GM19025 (cell line): ENCODE measurements around the gene ITFG2.

Experiments used
- ATAC-seq: cut with Tn5 transposase; IDR thresholded peaks from one replicate; pipeline ENCODE4 v1.9.1; 2021; ENCODE audit warnings: mild to moderate bottlenecking, low read depth, moderate library complexity; ENCODE audit not compliant: unreplicated experiment

ITFG2 gene

DNA sequence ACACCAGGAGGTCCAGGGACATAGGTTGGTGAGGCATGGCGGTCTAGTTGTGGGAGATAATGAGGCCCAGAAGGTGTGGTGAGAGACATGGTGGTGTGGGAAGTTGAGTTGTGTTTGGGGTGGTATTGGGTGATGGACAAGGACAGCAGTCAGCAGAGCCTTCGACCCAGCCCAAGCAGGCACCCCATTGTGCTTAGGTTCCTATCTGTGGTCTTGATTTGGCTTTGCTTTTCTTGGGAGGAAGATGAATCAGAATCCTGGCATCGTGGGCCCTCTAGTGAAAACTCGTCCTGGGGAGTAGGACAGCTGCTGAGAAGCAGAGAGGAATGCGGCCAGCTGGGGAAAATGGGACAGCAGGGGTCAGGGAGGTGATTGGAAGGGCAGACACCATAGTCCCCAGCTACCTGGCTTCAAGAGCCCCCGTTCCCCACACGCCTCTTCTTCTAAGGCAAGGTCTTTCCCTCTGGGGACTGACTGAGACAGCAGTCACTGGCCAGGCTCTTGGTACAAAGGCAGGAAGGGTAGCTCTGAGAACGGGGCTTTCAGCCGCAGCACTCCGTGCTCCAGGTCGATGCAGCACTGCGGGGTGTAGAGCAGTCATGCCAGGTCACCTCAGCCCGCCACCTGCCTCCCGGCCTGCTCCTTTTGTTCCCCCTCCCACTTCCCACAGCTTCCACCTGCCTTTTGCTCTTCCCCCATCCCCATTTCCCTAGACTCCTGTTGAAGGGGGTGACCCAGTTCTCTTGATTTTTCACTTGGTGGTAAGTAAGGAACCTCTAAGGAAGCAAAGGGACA is 14.4 kb downstream of the ITFG2 start:
- ATAC-seq = no peak

DNA sequence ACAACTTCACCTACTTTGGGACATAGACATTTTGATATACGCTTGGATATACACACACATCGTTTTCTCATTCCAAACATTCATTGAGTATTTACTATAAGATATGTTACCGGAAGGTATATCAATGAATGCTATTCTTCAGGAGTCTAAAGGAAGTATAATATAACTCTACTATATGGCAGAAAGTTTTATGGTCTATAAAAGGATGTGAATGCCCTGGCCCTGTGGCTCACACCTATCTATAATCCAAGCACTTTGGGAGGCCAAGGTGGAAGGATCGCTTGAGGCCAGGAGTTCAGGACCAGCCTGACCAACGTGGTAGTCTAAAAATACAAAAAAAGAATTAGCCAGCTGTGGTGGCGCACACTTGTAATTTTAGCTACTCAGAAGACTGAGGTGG is 16.8 kb downstream of the ITFG2 start:
- ATAC-seq = no peak

- ATAC-seq = no peak
Observed at GRCh38 chr12:2832550-2833127, 20.2 kb downstream of the ITFG2 start.

DNA sequence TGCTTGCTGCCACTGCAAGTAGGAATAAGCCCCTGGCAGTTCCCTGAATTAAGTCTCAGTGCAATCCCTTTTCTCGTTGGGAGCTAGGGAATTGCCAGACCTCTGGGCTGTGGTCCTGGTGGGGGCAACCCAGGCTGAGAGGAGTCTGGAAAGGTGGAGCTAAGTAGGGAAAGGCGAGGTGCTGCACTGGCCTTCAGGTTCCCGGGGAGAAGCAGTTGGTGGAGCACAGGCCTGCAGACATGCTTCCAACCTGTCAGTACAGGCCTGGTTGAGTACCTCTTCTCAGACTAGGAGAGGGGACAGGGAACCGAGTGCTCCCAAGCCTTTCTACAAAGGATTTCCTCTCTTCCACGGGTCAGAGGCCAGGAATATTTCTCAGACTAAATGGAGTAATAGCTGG is 20.9 kb downstream of the ITFG2 start:
- no peak for ATAC-seq

GRCh38 chr12:2833810-2834209 is 21.3 kb downstream of the ITFG2 start:
- ATAC-seq = no peak

DNA sequence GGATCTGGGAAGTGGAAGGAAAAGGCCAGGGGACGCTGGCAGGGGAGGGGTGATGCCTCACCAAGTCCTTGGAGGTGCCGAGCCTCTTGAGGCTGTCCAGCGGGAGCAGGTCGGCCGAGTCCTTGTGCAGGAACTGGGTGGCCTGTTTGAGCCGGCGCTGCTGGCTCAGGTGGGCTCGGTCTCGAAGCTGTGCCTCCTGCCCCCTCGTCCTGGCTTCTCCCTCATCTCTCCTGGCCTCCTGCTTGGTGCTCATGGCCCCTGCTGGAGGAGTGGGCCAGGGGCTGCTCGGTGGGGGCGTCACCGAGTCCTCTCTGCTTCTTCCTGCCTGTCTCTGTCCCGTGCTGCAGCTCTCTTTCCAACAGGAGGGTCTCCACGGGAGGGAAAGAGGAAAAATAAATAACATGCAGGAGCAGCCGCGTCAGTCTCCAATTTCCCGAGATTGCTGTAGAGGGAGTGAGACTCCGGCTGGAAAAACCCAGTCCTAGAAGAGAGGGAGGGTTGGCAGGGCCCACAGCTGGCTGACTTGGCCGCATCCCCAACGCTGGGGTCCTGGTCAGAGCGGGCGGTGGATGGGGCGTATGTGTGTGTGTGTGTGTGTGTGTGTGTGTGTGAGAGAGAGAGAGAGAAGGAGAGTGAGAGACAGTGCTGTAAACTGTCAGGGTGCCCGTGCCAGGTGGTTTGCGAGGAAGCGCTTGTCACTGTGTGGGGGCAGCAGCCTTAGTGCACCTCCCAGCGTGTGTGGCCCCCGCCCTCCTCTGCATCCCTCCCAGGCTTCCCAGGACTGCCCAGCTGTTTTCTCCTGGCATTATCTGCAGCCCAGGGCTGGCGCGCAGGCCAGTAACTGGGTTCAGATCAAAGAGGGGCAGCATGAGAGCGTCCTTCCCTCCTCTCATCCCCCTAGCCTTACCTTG is 22.4 kb downstream of the ITFG2 start, which contains the start of gene NRIP2:
TSS of gene NRIP2 (minus strand) at position 455 of the 911 bp plus-strand sequence. CDS start at position 403, 52 bp downstream.
- ATAC-seq = no peak

GRCh38 chr12:2835691-2836403 is 23.4 kb downstream of the ITFG2 start:
- no peak for ATAC-seq

- no peak for ATAC-seq
Observed at GRCh38 chr12:2836574-2836973, 24.1 kb downstream of the ITFG2 start.

GRCh38 chr12:2841056-2841650 is 28.7 kb downstream of the ITFG2 start:
- no peak for ATAC-seq

DNA sequence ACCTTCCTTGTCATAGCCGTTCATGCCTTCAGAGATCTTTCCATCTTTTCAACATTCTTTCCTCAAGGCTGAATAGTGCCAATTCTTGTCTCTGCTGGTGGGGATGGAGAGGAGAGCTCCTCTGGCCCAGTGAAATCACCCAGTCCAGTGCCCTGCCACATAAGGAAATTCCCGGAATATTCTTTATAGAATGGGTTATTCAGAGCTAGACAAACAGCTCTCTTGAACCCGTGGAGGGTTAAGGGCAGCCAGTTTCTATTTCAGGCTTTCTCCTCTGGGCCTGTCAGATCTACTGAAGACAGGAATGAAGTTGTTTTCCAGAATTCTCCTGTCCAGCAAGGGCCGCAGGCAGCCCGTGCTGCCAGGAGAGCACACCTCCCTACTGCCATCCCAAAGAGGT is 30.5 kb downstream of the ITFG2 start:
- ATAC-seq = no peak

DNA sequence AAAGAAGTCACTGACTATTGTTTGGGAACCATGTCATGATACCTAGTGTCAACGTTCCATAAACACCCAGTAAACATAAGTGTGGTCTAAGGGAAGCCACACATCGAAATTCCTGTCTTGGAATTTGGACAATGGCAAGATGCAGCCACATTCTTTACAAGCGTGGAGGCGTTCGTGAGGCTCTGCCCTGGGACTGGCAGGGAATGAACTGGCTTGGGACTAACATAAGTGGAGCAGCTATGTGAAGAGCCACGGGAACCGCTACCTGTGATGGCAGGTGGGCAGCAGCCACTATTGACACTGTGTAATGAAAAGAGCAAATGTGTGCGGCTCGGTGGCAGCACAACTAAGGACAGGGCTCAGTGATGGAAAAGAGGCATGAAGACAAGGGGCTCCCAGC is 32.3 kb downstream of the ITFG2 start:
- ATAC-seq = no peak

- no peak for ATAC-seq
Observed at GRCh38 chr12:2845280-2845679, 32.8 kb downstream of the ITFG2 start.

DNA sequence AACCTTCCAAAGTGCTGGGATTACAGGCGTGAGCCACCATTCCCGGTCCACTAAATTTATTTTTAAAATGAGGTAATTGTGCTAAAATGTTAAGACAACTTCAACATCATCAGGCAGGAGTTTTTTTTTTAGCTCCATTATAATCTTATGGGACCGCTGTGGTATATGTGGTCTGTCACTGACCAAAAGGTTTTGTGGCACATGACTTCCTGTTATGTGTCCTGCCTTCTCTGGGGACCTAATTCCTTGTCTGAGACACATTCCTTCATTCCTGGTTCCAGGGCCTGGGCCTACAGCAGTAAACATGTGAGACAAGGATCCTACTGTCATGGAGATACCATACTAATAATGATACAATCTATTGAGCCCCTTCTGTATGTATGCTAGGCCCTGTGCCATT is 39.5 kb downstream of the ITFG2 start:
- no peak for ATAC-seq

DNA sequence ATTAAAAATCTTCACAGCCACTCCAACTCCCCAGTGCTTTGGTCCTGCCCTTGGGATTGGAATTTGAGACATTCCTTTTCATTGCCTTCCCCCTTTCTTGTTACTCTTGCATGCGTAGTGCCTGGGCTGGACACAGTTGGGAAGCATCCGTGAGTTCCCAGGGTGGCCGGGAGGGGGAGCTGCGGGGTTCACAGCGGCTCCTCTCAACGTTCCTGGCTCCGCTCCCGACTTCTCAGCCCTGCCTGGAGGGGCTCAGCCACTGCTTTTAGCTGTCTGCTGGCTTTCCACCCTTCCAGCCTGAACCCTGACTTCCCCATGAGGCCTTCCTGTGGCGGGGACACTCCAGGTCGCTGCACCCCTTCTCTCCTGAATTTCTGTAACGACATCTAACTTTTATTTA is 41.2 kb downstream of the ITFG2 start:
- ATAC-seq = no peak

GRCh38 chr12:2854669-2855453 is 42.4 kb downstream of the ITFG2 start:
- ATAC-seq = no peak

GRCh38 chr12:2855546-2855945 is 43.1 kb downstream of the ITFG2 start:
- ATAC-seq = no peak

GRCh38 chr12:2856051-2856450 is 43.6 kb downstream of the ITFG2 start:
- no peak for ATAC-seq

- no peak for ATAC-seq
Observed at GRCh38 chr12:2857021-2857431, 44.6 kb downstream of the ITFG2 start, which contains the start of gene TEX52. TEX52 (minus strand) TSS chr12:2857039; CDS start chr12:2857026, 13 bp downstream.

- no peak for ATAC-seq
Observed at GRCh38 chr12:2857576-2857975, 45.1 kb downstream of the ITFG2 start.
